HCT116 (cell line): ENCODE data around the gene CALHM1. TPM values are rescaled to one million over a fixed set of nuclear protein-coding genes. Genes with fewer than 3 reads are reported as not detected.

Experiments
- ATAC-seq: fragments of 200-7000 bp; cut with Tn5 transposase; 2 replicates; pipeline ENCODE4 v1.9.1; 2020; ENCODE audit warnings: mild to moderate bottlenecking, moderate library complexity
- BruUV-seq: library from RNA; stranded (reverse); fragments of 400-500 nt; replicated peaks from 2 replicates; lab custom pipeline; 2021; lab: Mats Ljungman, UMichigan
- CTCF ChIA-PET: fragments of 300-600 bp; sonication (Branson Sonifier 250); formaldehyde crosslinking; loops from one replicate; lab custom pipeline; 2021; ENCODE audit warnings: antibody characterized with exemption; lab: Charles Lee
- POLR2A ChIA-PET: fragments of 300-600, 350-600 bp; sonication (Branson Sonifier 250); formaldehyde crosslinking; loops from one replicate; lab custom pipeline; 2021; ENCODE audit warnings: antibody characterized with exemption; lab: Charles Lee
- RAD21 ChIA-PET, 2 experiments: fragments of 300-600 bp; sonication (Branson Sonifier 250); formaldehyde crosslinking; loops; one replicate each; lab custom pipeline; 2023; ENCODE audit warnings: low total read pairs in 2 of 2; ENCODE audit not compliant: uncharacterized antibody in 2 of 2, unreplicated experiment in 2 of 2, low non-redundant PET in 1 of 2; lab: Charles Lee
- DNase-seq: peaks from one replicate; pipeline ENCODE4 v3.0.0-alpha.2; 2010; ENCODE audit warnings: low read depth, low spot score
- H2AFZ ChIP-seq: fragments of 200-600 bp; shearing (Covaris generic), sonication (generic); 2 replicates; pipeline ENCODE4 v1.6.1; 2017; ENCODE audit warnings: low read depth, mixed run types, mixed read lengths, antibody characterized with exemption, low read length; ENCODE audit not compliant: poor library complexity, severe bottlenecking
- H3K27ac ChIP-seq: 2 replicates; pipeline ENCODE4 v1.5.1; 2012; ENCODE audit warnings: low read depth, low read length
- H3K27me3 ChIP-seq: fragments of 200-600 bp; sonication (generic); 2 replicates; pipeline ENCODE4 v1.6.1; 2016; ENCODE audit warnings: mixed run types, low read length, mixed read lengths; ENCODE audit not compliant: insufficient read depth
- H3K36me3 ChIP-seq, 2 experiments: fragments of 200-500 bp in 1 of 2; fragments of 200-600 bp in 1 of 2; sonication (Bioruptor generic) in 1 of 2; sonication (generic) in 1 of 2; 2 replicates each; pipeline versions ENCODE4 v1.5.1 to v1.6.1; 2014 to 2016; ENCODE audit warnings: low read length in 2 of 2, inconsistent platforms in 1 of 2, mixed read lengths in 1 of 2, mixed run types in 1 of 2; ENCODE audit not compliant: insufficient read depth in 2 of 2, control insufficient read depth in 1 of 2
- H3K4me1 ChIP-seq, 2 experiments: fragments of 200-600 bp in 1 of 2; sonication (generic) in 1 of 2; 2 replicates each; pipeline versions ENCODE4 v1.5.1 to v1.6.1; 2012 to 2017; ENCODE audit warnings: low read length in 2 of 2, inconsistent platforms in 1 of 2, mild to moderate bottlenecking in 1 of 2, mixed read lengths in 1 of 2, mixed run types in 1 of 2, moderate library complexity in 1 of 2; ENCODE audit not compliant: insufficient read depth in 2 of 2, control insufficient read depth in 1 of 2
- H3K4me2 ChIP-seq: fragments of 200-600 bp; sonication (generic); 2 replicates; pipeline ENCODE4 v1.6.1; 2017; ENCODE audit warnings: mixed run types, low read length, mixed read lengths
- H3K4me3 ChIP-seq, 2 experiments: fragments of 200-600 bp in 1 of 2; sonication (generic) in 1 of 2; replicated peaks in 1 of 2; 2 replicates each; pipeline ENCODE4 v1.5.1; 2011 to 2016; ENCODE audit warnings: low read length in 2 of 2, control low read depth in 1 of 2, low read depth in 1 of 2, mild to moderate bottlenecking in 1 of 2, mixed read lengths in 1 of 2, mixed run types in 1 of 2
- H3K79me2 ChIP-seq: fragments of 200-600 bp; sonication (generic); 2 replicates; pipeline ENCODE4 v1.6.1; 2017; ENCODE audit warnings: mild to moderate bottlenecking, mixed run types, low read length, moderate library complexity, mixed read lengths; ENCODE audit not compliant: insufficient read depth
- H3K9ac ChIP-seq: fragments of 200-600 bp; sonication (generic); 2 replicates; pipeline ENCODE4 v1.6.1; 2016; ENCODE audit warnings: low read length, mixed read lengths
- H3K9me2 ChIP-seq: fragments of 200-600 bp; sonication (generic), shearing (Covaris generic); 2 replicates; pipeline ENCODE4 v1.6.1; 2017; ENCODE audit warnings: mixed run types, mild to moderate bottlenecking, moderate library complexity; ENCODE audit not compliant: insufficient read depth
- H3K9me3 ChIP-seq, 2 experiments: fragments of 200-500 bp in 1 of 2; fragments of 200-600 bp in 1 of 2; sonication (Bioruptor generic) in 1 of 2; sonication (generic) in 1 of 2; 2 replicates each; pipeline ENCODE4 v1.6.1; 2014 to 2017; ENCODE audit warnings: low read length in 2 of 2, mixed read lengths in 2 of 2, inconsistent platforms in 1 of 2, low read depth in 1 of 2, mild to moderate bottlenecking in 1 of 2, mixed run types in 1 of 2, moderate library complexity in 1 of 2; ENCODE audit not compliant: control insufficient read depth in 1 of 2, insufficient read depth in 1 of 2
- H4K20me1 ChIP-seq: fragments of 200-600 bp; sonication (generic), shearing (Covaris generic); 2 replicates; pipeline ENCODE4 v1.6.1; 2017; ENCODE audit warnings: mixed run types, mild to moderate bottlenecking, moderate library complexity; ENCODE audit not compliant: insufficient read depth
- ATF3 ChIP-seq: IDR thresholded peaks from 2 replicates; pipeline ENCODE4 v1.6.1; 2012
- CBX3 ChIP-seq: IDR thresholded peaks from 2 replicates; pipeline ENCODE4 v1.6.1; 2012; ENCODE audit warnings: low read depth
- CEBPB ChIP-seq: IDR thresholded peaks from 2 replicates; pipeline ENCODE4 v1.6.1; 2012; ENCODE audit warnings: low read depth
- EGR1 ChIP-seq: IDR thresholded peaks from 2 replicates; pipeline ENCODE4 v1.6.1; 2012; ENCODE audit warnings: low read depth
- ELF1 ChIP-seq: IDR thresholded peaks from 2 replicates; pipeline ENCODE4 v1.6.1; 2012; ENCODE audit warnings: low read depth, borderline replicate concordance
- EZH2 ChIP-seq: fragments of 200-600 bp; sonication (generic); IDR thresholded peaks from 2 replicates; pipeline ENCODE4 v1.6.1; 2017; ENCODE audit warnings: antibody characterized with exemption, mixed run types
- EZH2phosphoT487 ChIP-seq: fragments of 200-600 bp; IDR thresholded peaks from 2 replicates; pipeline ENCODE4 v1.6.1; 2018; ENCODE audit warnings: antibody characterized with exemption, borderline replicate concordance
- FOSL1 ChIP-seq: IDR thresholded peaks from 2 replicates; pipeline ENCODE4 v1.6.1; 2012; ENCODE audit warnings: low read depth
- JUND ChIP-seq: IDR thresholded peaks from 2 replicates; pipeline ENCODE4 v1.6.1; 2012
- MAX ChIP-seq: IDR thresholded peaks from 2 replicates; pipeline ENCODE4 v1.6.1; 2012
- POLR2A ChIP-seq: IDR thresholded peaks from 2 replicates; pipeline ENCODE4 v1.7.0; 2011; ENCODE audit warnings: borderline replicate concordance; ENCODE audit not compliant: insufficient read depth, insufficient read length; ENCODE audit errors: extremely low read depth
- RAD21 ChIP-seq: IDR thresholded peaks from 2 replicates; pipeline ENCODE4 v1.6.1; 2012; ENCODE audit warnings: low read depth, mild to moderate bottlenecking
- REST ChIP-seq: IDR thresholded peaks from 2 replicates; pipeline ENCODE4 v1.6.1; 2012; ENCODE audit warnings: low read depth
- SIN3A ChIP-seq: IDR thresholded peaks from 2 replicates; pipeline ENCODE4 v1.6.1; 2012; ENCODE audit warnings: low read depth
- SP1 ChIP-seq: IDR thresholded peaks from 2 replicates; pipeline ENCODE4 v1.6.1; 2012; ENCODE audit warnings: low read depth
- SRF ChIP-seq: IDR thresholded peaks from 2 replicates; pipeline ENCODE4 v1.6.1; 2012; ENCODE audit warnings: low read depth
- TCF7L2 ChIP-seq: IDR thresholded peaks from 2 replicates; pipeline ENCODE4 v1.7.0; 2011; ENCODE audit warnings: borderline replicate concordance, inconsistent platforms; ENCODE audit not compliant: insufficient read depth, insufficient read length; ENCODE audit errors: extremely low read depth
- YY1 ChIP-seq: IDR thresholded peaks from 2 replicates; pipeline ENCODE4 v1.6.1; 2011; ENCODE audit warnings: low read length, low read depth, moderate library complexity, mild to moderate bottlenecking; ENCODE audit not compliant: insufficient replicate concordance; ENCODE audit errors: extremely low read depth
- ZFX ChIP-seq: fragments of 450-650 bp; IDR thresholded peaks from 2 replicates; pipeline ENCODE4 v1.6.1; 2017
- ZNF274 ChIP-seq: fragments of 200-500 bp; sonication (Bioruptor generic); IDR thresholded peaks from 2 replicates; pipeline ENCODE4 v1.6.1; 2014; ENCODE audit warnings: mild to moderate bottlenecking, low read depth, low read length, inconsistent platforms
- intact Hi-C: fragments of 100-400 bp; cut with micrococcal nuclease; formaldehyde crosslinking; loops from 2 replicates; pipeline ENCODE4 v1.10.0; 2022
- total RNA-seq: library from RNA; stranded (reverse); gene quantifications from one replicate; pipeline ENCODE4 v1.2.1, GENCODE V29; 2021; ENCODE audit not compliant: unreplicated experiment
- TF ChIP-seq, protein P1 (sequence below), 3 experiments: fragments of 200-600 bp in 1 of 3; sonication (generic) in 1 of 3; IDR thresholded peaks in 2 of 3; conservative IDR thresholded peaks in 1 of 3; 2 replicates each; pipeline ENCODE4 v1.5.1; 2012 to 2017; ENCODE audit warnings: low read depth in 2 of 3, low read length in 2 of 3, antibody characterized with exemption in 1 of 3, borderline replicate concordance in 1 of 3, control low read depth in 1 of 3, mild to moderate bottlenecking in 1 of 3, mixed read lengths in 1 of 3, mixed run types in 1 of 3, moderate library complexity in 1 of 3; ENCODE audit not compliant: insufficient read depth in 1 of 3

Gene CALHM1
- total RNA-seq, 1 experiment from 2014 or later: not detected

DNA sequence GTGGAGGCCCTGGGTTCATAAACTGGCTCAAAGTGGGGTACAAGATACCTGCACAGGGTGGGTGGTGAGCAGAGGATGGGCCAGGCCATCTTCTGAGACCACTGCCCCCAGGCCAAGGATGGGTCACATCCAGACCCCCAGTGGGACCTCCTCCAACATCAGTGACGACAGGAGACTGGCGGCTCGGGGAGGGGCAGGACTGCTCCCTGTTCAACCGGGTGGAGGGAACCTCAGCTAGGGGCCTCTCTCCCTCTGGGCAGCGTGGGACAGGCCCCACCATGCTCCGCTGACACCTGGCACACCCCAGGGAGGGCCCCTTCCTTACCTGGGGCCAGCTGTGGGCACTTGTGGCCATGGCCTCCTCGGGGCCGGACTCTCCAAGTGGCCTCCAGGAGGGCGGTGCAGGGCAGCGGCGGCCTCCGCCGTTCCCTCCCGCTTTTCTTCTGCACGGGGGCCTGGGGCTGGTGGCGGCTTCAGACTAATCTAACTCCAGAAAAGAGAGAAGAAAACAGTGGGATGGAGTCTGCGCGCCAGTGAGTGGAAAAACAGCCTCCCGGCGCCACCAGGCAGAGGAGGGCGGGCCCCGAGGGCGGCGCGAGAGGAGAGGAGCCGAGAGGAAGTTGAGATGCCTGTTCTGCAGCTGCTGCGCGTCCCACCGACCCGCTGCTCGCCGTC lies 6.7 kb downstream of the CALHM1 start, which contains the start of gene CALHM2:
TSS of gene CALHM2 (minus strand) at position 540 of the 675 bp plus-strand sequence. CDS start 2,429 bp downstream, outside the sequence.
- ChIA-PET POLR2A (interaction anchor here (0.9 to 1.4 kb wide), 6 partner anchors 8 to 97 kb away, joined by 3 to 5 read pairs (median 4); no protein-coding TSS in a partner anchor), RAD21 (no interaction called here), CTCF (interaction anchor here (0.9 to 2.3 kb wide), 7 partner anchors 10 to 141 kb away, joined by 3 to 13 read pairs (median 4); no protein-coding TSS in a partner anchor)
- intact Hi-C loops: loop anchor here (2.0 kb wide), 1 partner anchor 31 kb away; no protein-coding TSS in a partner anchor
- no TSS peak for BruUV-seq
- H3K27ac ChIP-seq: peak within 1 kb of the TSS; percentile 83
- H3K9ac ChIP-seq: peak within 1 kb of the TSS; percentile 88
- H3K4me2 ChIP-seq: peak within 1 kb of the TSS; percentile 99
- DNase-seq (no peak), ATAC-seq (peak; percentile 65)
- H3K9me2 ChIP-seq: no peaks in the 10 kb centered on the region
- H3K36me3 ChIP-seq: peaks cover 15 to 22% of the 10 kb centered on the region in 2 experiments
- H3K27me3 ChIP-seq: no peaks in the 10 kb centered on the region
- peaks cover 9% of the 10 kb centered on the region; the same call in 1 of the 2 replicates for H3K79me2 ChIP-seq
- H3K4me3 ChIP-seq: peak within 1 kb of the TSS; percentile 89 to 93
- H4K20me1 ChIP-seq: no peaks in the 10 kb centered on the region
- peak within 1 kb of the TSS; percentile 76 for H2AFZ ChIP-seq
- H3K9me3 ChIP-seq: no peaks in the 10 kb centered on the region
- H3K4me1 ChIP-seq: peaks cover 11 to 55% of the 10 kb centered on the region in 2 experiments; a peak in 3 of 4 replicates
- TF ChIP-seq SP1: no peak
- no peak for TF ChIP-seq CBX3
- no peak for TF ChIP-seq SIN3A
- TF ChIP-seq FOSL1: no peak
- TF ChIP-seq, protein P1, sequence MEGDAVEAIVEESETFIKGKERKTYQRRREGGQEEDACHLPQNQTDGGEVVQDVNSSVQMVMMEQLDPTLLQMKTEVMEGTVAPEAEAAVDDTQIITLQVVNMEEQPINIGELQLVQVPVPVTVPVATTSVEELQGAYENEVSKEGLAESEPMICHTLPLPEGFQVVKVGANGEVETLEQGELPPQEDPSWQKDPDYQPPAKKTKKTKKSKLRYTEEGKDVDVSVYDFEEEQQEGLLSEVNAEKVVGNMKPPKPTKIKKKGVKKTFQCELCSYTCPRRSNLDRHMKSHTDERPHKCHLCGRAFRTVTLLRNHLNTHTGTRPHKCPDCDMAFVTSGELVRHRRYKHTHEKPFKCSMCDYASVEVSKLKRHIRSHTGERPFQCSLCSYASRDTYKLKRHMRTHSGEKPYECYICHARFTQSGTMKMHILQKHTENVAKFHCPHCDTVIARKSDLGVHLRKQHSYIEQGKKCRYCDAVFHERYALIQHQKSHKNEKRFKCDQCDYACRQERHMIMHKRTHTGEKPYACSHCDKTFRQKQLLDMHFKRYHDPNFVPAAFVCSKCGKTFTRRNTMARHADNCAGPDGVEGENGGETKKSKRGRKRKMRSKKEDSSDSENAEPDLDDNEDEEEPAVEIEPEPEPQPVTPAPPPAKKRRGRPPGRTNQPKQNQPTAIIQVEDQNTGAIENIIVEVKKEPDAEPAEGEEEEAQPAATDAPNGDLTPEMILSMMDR (IDR thresholded peaks at IDR 0.05 in 2 of 3, conservative IDR thresholded peaks at IDR 0.05 in 1 of 3; ENCODE audit: borderline replicate concordance in 1 of 3, insufficient read depth in 1 of 3, low read depth in 2 of 3, low read length in 2 of 3): 0 out of 6 replicates have a peak, but pooled peaks of 1 of the 3 experiments have one; percentile 10
- TF ChIP-seq REST: no peak
- no peak for TF ChIP-seq SRF
- TF ChIP-seq JUND: no peak
- TF ChIP-seq YY1: peak; percentile 6
- TF ChIP-seq ZNF274: no peak
- no peak for TF ChIP-seq EZH2phosphoT487
- TF ChIP-seq RAD21: no peak
- peak; percentile 35 for TF ChIP-seq POLR2A
- TF ChIP-seq ELF1: no peak
- no peak for TF ChIP-seq EGR1
- peak; percentile 74; the same call in 1 of the 2 replicates for TF ChIP-seq ZFX
- no peak for TF ChIP-seq ATF3
- no peak for TF ChIP-seq CEBPB
- no peak for TF ChIP-seq TCF7L2
- TF ChIP-seq EZH2: no peak
- no peak for TF ChIP-seq MAX
